Activated B cell treated with CpG ODN at 0.5 μM for 24 hours (primary cell): Measurements from ENCODE around the gene TNKS2. TPM values are rescaled to one million over a fixed set of nuclear protein-coding genes. Genes with fewer than 3 reads are reported as not detected.

Experiments used
- ATAC-seq: fragments of 200-7000 bp; cut with Tn5 transposase; one replicate; pipeline ENCODE4 v1.10.0; 2021; ENCODE audit warnings: low read depth, mild to moderate bottlenecking, moderate library complexity
- CTCF ChIA-PET: fragments of 350-600 bp; sonication (Branson Sonifier 250); formaldehyde crosslinking; loops from one replicate; lab custom pipeline; 2021; ENCODE audit warnings: antibody characterized with exemption; lab: Charles Lee
- POLR2A ChIA-PET: fragments of 350-600 bp; sonication (Branson Sonifier 250); formaldehyde crosslinking; loops from one replicate; lab custom pipeline; 2021; ENCODE audit warnings: antibody characterized with exemption; lab: Charles Lee
- DNase-seq: peaks from one replicate; pipeline ENCODE4 v3.0.0; 2022
- H3K27ac Mint-ChIP-seq: one replicate; pipeline ENCODE4 v1.8.0; 2020; ENCODE audit warnings: mixed read lengths
- H3K27me3 Mint-ChIP-seq: one replicate; pipeline ENCODE4 v1.8.0; 2021; ENCODE audit warnings: mixed read lengths
- H3K36me3 Mint-ChIP-seq: one replicate; pipeline ENCODE4 v1.8.0; 2021; ENCODE audit warnings: low read depth, mixed read lengths
- H3K4me1 Mint-ChIP-seq: one replicate; pipeline ENCODE4 v1.8.0; 2021; ENCODE audit warnings: mixed read lengths
- H3K4me3 Mint-ChIP-seq: one replicate; pipeline ENCODE4 v1.8.0; 2020; ENCODE audit warnings: mild to moderate bottlenecking, mixed read lengths
- H3K9me3 Mint-ChIP-seq: one replicate; pipeline ENCODE4 v1.8.0; 2020; ENCODE audit warnings: mixed read lengths
- CTCF ChIP-seq: fragments of 200-600 bp; IDR thresholded peaks from one replicate; pipeline ENCODE4 v1.8.0; 2022; ENCODE audit warnings: antibody characterized with exemption, mild to moderate bottlenecking
- intact Hi-C: fragments of 100-400 bp; cut with micrococcal nuclease; formaldehyde crosslinking; loops from one replicate; pipeline ENCODE4 v1.15.1; 2024
- total RNA-seq: library from RNA; stranded (reverse); gene quantifications from 2 replicates; pipeline ENCODE4 v1.2.3, GENCODE V29; 2022

The TNKS2 gene
- total RNA-seq, 1 donor from 2014 or later = 33.1 TPM

- TF ChIP-seq CTCF = no peak
- ATAC-seq = no peak
- intact Hi-C loops = no loop called here
- Mint-ChIP-seq H3K27ac (no peak overlapping the region), H3K4me1 (no peaks in the 10 kb centered on the region), H3K4me3 (no peak overlapping the region), H3K9me3 (no peaks in the 10 kb centered on the region), H3K27me3 (no peaks in the 10 kb centered on the region), H3K36me3 (no peaks in the 10 kb centered on the region)
- DNase-seq = no peak
- ChIA-PET POLR2A (no interaction called here), CTCF (no interaction called here)
Measured at GRCh38 chr10:91778485-91778884, 19.7 kb upstream of the TNKS2 start.

- Mint-ChIP-seq H3K27me3 (no peaks in the 10 kb centered on the region), H3K4me1 (no peaks in the 10 kb centered on the region), H3K27ac (no peak overlapping the region), H3K36me3 (no peaks in the 10 kb centered on the region), H3K9me3 (no peaks in the 10 kb centered on the region), H3K4me3 (no peak overlapping the region)
- no peak for ATAC-seq
- POLR2A ChIA-PET = no interaction called here
- TF ChIP-seq CTCF = no peak
- CTCF ChIA-PET = no interaction called here
- intact Hi-C loops = no loop called here
- no peak for DNase-seq
Measured at GRCh38 chr10:91779011-91779605, 19.1 kb upstream of the TNKS2 start.

- Mint-ChIP-seq H3K4me3 (no peak overlapping the region), H3K36me3 (no peaks in the 10 kb centered on the region), H3K9me3 (no peaks in the 10 kb centered on the region), H3K27me3 (no peaks in the 10 kb centered on the region), H3K27ac (no peak overlapping the region), H3K4me1 (no peaks in the 10 kb centered on the region)
- ChIA-PET CTCF (interaction anchor here (0.8 kb wide), 1 partner anchor 40 kb away, joined by 3 read pairs; no protein-coding TSS in a partner anchor), POLR2A (no interaction called here)
- no peak for TF ChIP-seq CTCF
- ATAC-seq = no peak
- DNase-seq = no peak
- intact Hi-C loops = no loop called here
Measured at GRCh38 chr10:91782539-91782938, 15.7 kb upstream of the TNKS2 start.

- CTCF ChIA-PET = no interaction called here
Measured at GRCh38 chr10:91785830-91786229, 12.4 kb upstream of the TNKS2 start.

GRCh38 chr10:91787258-91787657 is 11.0 kb upstream of the TNKS2 start:
- no peak for TF ChIP-seq CTCF
- Mint-ChIP-seq H3K9me3 (no peaks in the 10 kb centered on the region), H3K27ac (no peak overlapping the region), H3K4me3 (no peak overlapping the region), H3K27me3 (no peaks in the 10 kb centered on the region), H3K36me3 (no peaks in the 10 kb centered on the region), H3K4me1 (no peaks in the 10 kb centered on the region)
- ATAC-seq (no peak), DNase-seq (no peak)
- intact Hi-C loops = no loop called here
- POLR2A ChIA-PET = no interaction called here
- CTCF ChIA-PET = no interaction called here

More at GRCh38 chr10:91785830-91786229, 12.4 kb upstream of the TNKS2 start:
- TF ChIP-seq CTCF = no peak
- POLR2A ChIA-PET = no interaction called here
- no peak overlapping the region for H3K27ac Mint-ChIP-seq
- DNase-seq = no peak
- H3K9me3 Mint-ChIP-seq = no peaks in the 10 kb centered on the region
- no peaks in the 10 kb centered on the region for H3K36me3 Mint-ChIP-seq
- ATAC-seq = no peak
- H3K4me1 Mint-ChIP-seq = no peaks in the 10 kb centered on the region
- intact Hi-C loops = no loop called here
- H3K27me3 Mint-ChIP-seq = no peaks in the 10 kb centered on the region
- no peak overlapping the region for H3K4me3 Mint-ChIP-seq
